Measurements from ENCODE around the gene LPAR1.

The LPAR1 gene

DNA sequence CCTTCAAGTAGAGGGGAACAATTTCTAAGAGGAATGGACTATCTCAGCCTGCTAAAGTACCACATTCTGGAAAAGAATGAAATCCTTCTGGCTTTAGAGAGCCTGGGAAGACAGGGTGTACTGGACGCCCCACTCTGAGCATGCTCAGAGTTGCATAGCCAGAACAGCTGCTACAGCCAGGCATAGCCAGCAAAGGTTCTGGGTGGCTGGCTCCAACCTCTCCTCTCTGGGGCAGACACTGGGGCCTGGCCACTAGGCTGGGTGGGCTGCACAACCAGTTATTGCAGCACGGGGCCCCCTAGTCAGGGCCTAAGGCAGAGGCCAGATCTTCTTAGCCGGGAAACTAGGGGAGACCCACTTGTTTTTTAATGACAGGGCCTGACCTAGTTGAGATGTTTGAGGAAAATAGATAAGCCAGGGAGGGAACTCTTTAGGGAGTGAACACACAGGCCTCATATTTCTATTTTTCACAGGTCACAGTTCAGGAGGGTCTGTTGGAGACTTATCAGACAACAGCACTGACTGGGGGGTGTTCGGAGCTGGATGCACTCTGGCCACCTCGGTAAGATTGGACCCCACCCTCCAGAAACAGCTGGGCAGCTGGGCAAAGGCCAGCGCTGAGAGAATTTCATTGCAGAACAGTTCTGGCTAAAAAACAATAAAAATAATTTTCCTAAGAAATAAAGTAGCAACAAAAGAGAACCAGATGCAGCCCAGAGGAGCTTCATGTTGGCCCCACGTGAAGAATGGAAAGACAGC is 142.9 kb downstream of the LPAR1 start:
- Histone ChIP-seq H3K27me3 (ENCODE audit: insufficient read depth, low read length, poor library complexity, severe bottlenecking) (no peaks in the 10 kb centered on the region), H3K79me2 (ENCODE audit: insufficient read depth, low read length) (no peaks in the 10 kb centered on the region), H3K36me3 (ENCODE audit: insufficient read depth, low read length) (no peaks in the 10 kb centered on the region), H4K20me1 (ENCODE audit: insufficient read depth, low read length, poor library complexity, severe bottlenecking) (no peaks in the 10 kb centered on the region), H2AFZ (ENCODE audit: low read length) (no peak overlapping the region), H3K4me1 (ENCODE audit: insufficient read depth, low read length, poor library complexity, severe bottlenecking) (no peaks in the 10 kb centered on the region), H3K9me2 (replicated peaks; ENCODE audit: low read depth, low read length) (no peaks in the 10 kb centered on the region), H3K4me2 (ENCODE audit: low read depth, low read length, poor library complexity, severe bottlenecking) (no peak overlapping the region), H3K9me3 (ENCODE audit: insufficient read depth, low read depth, low read length) (no peaks in the 10 kb centered on the region), H3F3A (ENCODE audit: low read depth) (no peaks in the 10 kb centered on the region), H3K4me3 (ENCODE audit: low read length, poor library complexity, severe bottlenecking) (no peak overlapping the region), H3K9ac (ENCODE audit: low read depth, low read length, poor library complexity, severe bottlenecking) (no peak overlapping the region)
- TF ChIP-seq EZH2phosphoT487 (IDR thresholded peaks at IDR 0.05; ENCODE audit: borderline replicate concordance), result no peak
- TF ChIP-seq CTCF (conservative IDR thresholded peaks at IDR 0.05; ENCODE audit: low read length), result no peak

- no peaks in the 10 kb centered on the region for H3K9me2 ChIP-seq (replicated peaks; ENCODE audit: low read depth, low read length)
- H3K27me3 ChIP-seq (ENCODE audit: insufficient read depth, low read length, poor library complexity, severe bottlenecking), result no peaks in the 10 kb centered on the region
- H4K20me1 ChIP-seq (ENCODE audit: insufficient read depth, low read length, poor library complexity, severe bottlenecking), result no peaks in the 10 kb centered on the region
- H3K4me1 ChIP-seq (ENCODE audit: insufficient read depth, low read length, poor library complexity, severe bottlenecking), result no peaks in the 10 kb centered on the region
- H3K79me2 ChIP-seq (ENCODE audit: insufficient read depth, low read length), result no peaks in the 10 kb centered on the region
- no peaks in the 10 kb centered on the region for H3K9me3 ChIP-seq (ENCODE audit: insufficient read depth, low read depth, low read length)
- no peaks in the 10 kb centered on the region for H3F3A ChIP-seq (ENCODE audit: low read depth)
- TF ChIP-seq CTCF (conservative IDR thresholded peaks at IDR 0.05; ENCODE audit: low read length) (no peak), EZH2phosphoT487 (IDR thresholded peaks at IDR 0.05; ENCODE audit: borderline replicate concordance) (no peak)
- H3K9ac ChIP-seq (ENCODE audit: low read depth, low read length, poor library complexity, severe bottlenecking), result no peak overlapping the region
- no peak overlapping the region for H2AFZ ChIP-seq (ENCODE audit: low read length)
- H3K4me2 ChIP-seq (ENCODE audit: low read depth, low read length, poor library complexity, severe bottlenecking), result no peak overlapping the region
- H3K36me3 ChIP-seq (ENCODE audit: insufficient read depth, low read length), result no peaks in the 10 kb centered on the region
- no peak overlapping the region for H3K4me3 ChIP-seq (ENCODE audit: low read length, poor library complexity, severe bottlenecking)
These were observed 143.5 kb downstream of the LPAR1 start for GRCh38 chr9:110894731-110895130.

GRCh38 chr9:110892689-110893088 is 145.6 kb downstream of the LPAR1 start:
- H4K20me1 ChIP-seq (ENCODE audit: insufficient read depth, low read length, poor library complexity, severe bottlenecking), result no peaks in the 10 kb centered on the region
- H2AFZ ChIP-seq (ENCODE audit: low read length), result no peak overlapping the region
- H3K79me2 ChIP-seq (ENCODE audit: insufficient read depth, low read length), result no peaks in the 10 kb centered on the region
- H3F3A ChIP-seq (ENCODE audit: low read depth), result no peaks in the 10 kb centered on the region
- H3K4me3 ChIP-seq (ENCODE audit: low read length, poor library complexity, severe bottlenecking), result no peak overlapping the region
- no peaks in the 10 kb centered on the region for H3K36me3 ChIP-seq (ENCODE audit: insufficient read depth, low read length)
- no peaks in the 10 kb centered on the region for H3K4me1 ChIP-seq (ENCODE audit: insufficient read depth, low read length, poor library complexity, severe bottlenecking)
- no peak overlapping the region for H3K9ac ChIP-seq (ENCODE audit: low read depth, low read length, poor library complexity, severe bottlenecking)
- no peak overlapping the region for H3K4me2 ChIP-seq (ENCODE audit: low read depth, low read length, poor library complexity, severe bottlenecking)
- no peaks in the 10 kb centered on the region for H3K9me2 ChIP-seq (replicated peaks; ENCODE audit: low read depth, low read length)
- no peak for TF ChIP-seq EZH2phosphoT487 (IDR thresholded peaks at IDR 0.05; ENCODE audit: borderline replicate concordance)
- TF ChIP-seq CTCF (conservative IDR thresholded peaks at IDR 0.05; ENCODE audit: low read length), result no peak
- no peaks in the 10 kb centered on the region for H3K27me3 ChIP-seq (ENCODE audit: insufficient read depth, low read length, poor library complexity, severe bottlenecking)
- H3K9me3 ChIP-seq (ENCODE audit: insufficient read depth, low read depth, low read length), result no peaks in the 10 kb centered on the region
